ENCODE results near the gene VIL1. TPM values are rescaled to one million over a fixed set of nuclear protein-coding genes. Genes with fewer than 3 reads are reported as not detected.

The VIL1 gene
- polyA plus RNA-seq, 1 donor (not counting 4 experiments of a cell fraction or from before 2014, with no cell fraction given): not detected

GRCh38 chr2:218392891-218393462 is 25.9 kb upstream of the VIL1 start:
- Histone ChIP-seq H3K4me1 (ENCODE audit: control insufficient read depth, extremely low read depth, insufficient read depth, low read length) (peaks cover 16% of the 10 kb centered on the region), H3K4me2 (ENCODE audit: control insufficient read depth, extremely low read depth, insufficient read depth, low read depth, low read length) (no peak overlapping the region), H4K20me1 (ENCODE audit: control insufficient read depth, extremely low read depth, insufficient read depth, low read length) (no peaks in the 10 kb centered on the region), H3K9me1 (ENCODE audit: control insufficient read depth, extremely low read depth, insufficient read depth, low read length) (no peaks in the 10 kb centered on the region), H3K36me3 (ENCODE audit: control insufficient read depth in 2 of 2, extremely low read depth in 1 of 2, insufficient read depth in 2 of 2, low read length in 2 of 2) (no peaks in the 10 kb centered on the region), H3K9me3 (ENCODE audit: control insufficient read depth, low read depth, low read length) (no peaks in the 10 kb centered on the region), H3K27ac (ENCODE audit: control insufficient read depth, insufficient read depth, low read length) (no peak overlapping the region), H3K9ac (ENCODE audit: control insufficient read depth, extremely low read depth, insufficient read depth, low read length) (no peak overlapping the region), H2AFZ (ENCODE audit: control insufficient read depth, low read length) (no peak overlapping the region), H3K4me3 (ENCODE audit: control insufficient read depth in 2 of 3, extremely low read depth in 1 of 3, insufficient read depth in 2 of 3, low read depth in 1 of 3, low read length in 3 of 3) (no peak overlapping the region), H3K27me3 (ENCODE audit: control insufficient read depth, extremely low read depth, insufficient read depth, low read length) (no peaks in the 10 kb centered on the region), H3K79me2 (ENCODE audit: control insufficient read depth, insufficient read depth, low read length) (no peaks in the 10 kb centered on the region)
- FAIRE-seq (no peak), DNase-seq (ENCODE audit: low read depth, low spot score) (no peak)
- TF ChIP-seq CTCF (optimal IDR thresholded peaks at IDR 0.05 in 1 of 3, IDR thresholded peaks at IDR 0.05 in 1 of 3, conservative IDR thresholded peaks at IDR 0.05 in 1 of 3; ENCODE audit: extremely low read depth in 1 of 3, insufficient read depth in 2 of 3, low read length in 3 of 3): no peak
- no peak for TF ChIP-seq EZH2 (IDR thresholded peaks at IDR 0.05; ENCODE audit: low read length)
- dilution Hi-C loops (cut with MboI; ENCODE audit: extremely low pct_ligation_motif_present, low sequenced_read_pairs): no loop called here

- no peak overlapping the region for H3K4me2 ChIP-seq (ENCODE audit: control insufficient read depth, extremely low read depth, insufficient read depth, low read depth, low read length)
Observed at GRCh38 chr2:218393750-218394290, 25.1 kb upstream of the VIL1 start.

More at GRCh38 chr2:218393750-218394290, 25.1 kb upstream of the VIL1 start:
- Histone ChIP-seq H3K9me3 (ENCODE audit: control insufficient read depth, low read depth, low read length) (no peaks in the 10 kb centered on the region), H3K79me2 (ENCODE audit: control insufficient read depth, insufficient read depth, low read length) (peaks cover 2% of the 10 kb centered on the region), H3K27ac (ENCODE audit: control insufficient read depth, insufficient read depth, low read length) (no peak overlapping the region), H3K9ac (ENCODE audit: control insufficient read depth, extremely low read depth, insufficient read depth, low read length) (no peak overlapping the region), H2AFZ (ENCODE audit: control insufficient read depth, low read length) (no peak overlapping the region), H4K20me1 (ENCODE audit: control insufficient read depth, extremely low read depth, insufficient read depth, low read length) (no peaks in the 10 kb centered on the region), H3K4me3 (ENCODE audit: control insufficient read depth in 2 of 3, extremely low read depth in 1 of 3, insufficient read depth in 2 of 3, low read depth in 1 of 3, low read length in 3 of 3) (no peak overlapping the region), H3K4me1 (ENCODE audit: control insufficient read depth, extremely low read depth, insufficient read depth, low read length) (peaks cover 19% of the 10 kb centered on the region), H3K36me3 (ENCODE audit: control insufficient read depth in 2 of 2, extremely low read depth in 1 of 2, insufficient read depth in 2 of 2, low read length in 2 of 2) (no peaks in the 10 kb centered on the region), H3K9me1 (ENCODE audit: control insufficient read depth, extremely low read depth, insufficient read depth, low read length) (no peaks in the 10 kb centered on the region), H3K27me3 (ENCODE audit: control insufficient read depth, extremely low read depth, insufficient read depth, low read length) (no peaks in the 10 kb centered on the region)
- FAIRE-seq (no peak), DNase-seq (ENCODE audit: low read depth, low spot score) (no peak)
- dilution Hi-C loops (cut with MboI; ENCODE audit: extremely low pct_ligation_motif_present, low sequenced_read_pairs): no loop called here
- TF ChIP-seq CTCF (optimal IDR thresholded peaks at IDR 0.05 in 1 of 3, IDR thresholded peaks at IDR 0.05 in 1 of 3, conservative IDR thresholded peaks at IDR 0.05 in 1 of 3; ENCODE audit: extremely low read depth in 1 of 3, insufficient read depth in 2 of 3, low read length in 3 of 3): no peak
- no peak for TF ChIP-seq EZH2 (IDR thresholded peaks at IDR 0.05; ENCODE audit: low read length)
